ENCODE results near the gene CD226.
"Not testable (repeated sequence)": the region's sequence is repeated elsewhere in the genome, so short reads cannot be mapped to it uniquely, and the experiment has no call there.

Gene CD226

DNA sequence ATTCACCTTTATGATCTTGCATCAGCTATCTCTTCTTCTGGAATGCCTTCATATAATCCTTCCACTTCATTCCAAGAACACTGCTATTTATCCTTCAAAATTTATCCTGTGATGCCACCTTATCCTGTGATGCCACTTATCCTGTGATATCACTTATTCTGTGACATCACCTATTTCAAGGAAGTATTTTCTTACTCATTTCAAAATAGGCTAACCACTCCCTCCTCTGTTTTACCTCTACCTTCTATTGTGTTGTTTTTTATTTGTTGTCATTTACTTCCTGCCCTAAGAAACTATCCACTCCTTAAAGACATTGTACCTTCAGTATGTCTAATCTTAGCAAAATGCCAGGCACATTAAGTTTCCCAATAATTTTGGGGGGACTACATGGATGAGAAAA lies 38.8 kb downstream of the CD226 start:
- Histone ChIP-seq H3K9me3 (ENCODE audit: control extremely low read depth in 1 of 5, control insufficient read depth in 4 of 5, insufficient read depth in 2 of 5, low read depth in 1 of 5, low read length in 4 of 5) (no peaks in the 10 kb centered on the region), H3K36me3 (ENCODE audit: control insufficient read depth in 4 of 4, insufficient read depth in 4 of 4, low read length in 3 of 4) (no peaks in the 10 kb centered on the region), H3K27me3 (replicated peaks in 2 of 5; ENCODE audit: control insufficient read depth in 4 of 5, insufficient read depth in 5 of 5, low read length in 4 of 5) (no peaks in the 10 kb centered on the region), H3K27ac (ENCODE audit: insufficient read depth in 1 of 2, low read depth in 1 of 2, low read length in 2 of 2, poor library complexity in 1 of 2, severe bottlenecking in 2 of 2) (no peak overlapping the region), H3K4me3 (ENCODE audit: control insufficient read depth in 1 of 7, extremely low read depth in 1 of 7, insufficient read depth in 4 of 7, low read depth in 2 of 7, low read length in 6 of 7) (no peak overlapping the region), H3K4me1 (ENCODE audit: control extremely low read depth in 1 of 4, control insufficient read depth in 4 of 4, insufficient read depth in 4 of 4, low read length in 3 of 4) (no peaks in the 10 kb centered on the region)
- CTCF ChIA-PET: interaction anchor here (0.6 kb wide), 1 partner anchor 26 kb away, joined by 3 read pairs; no protein-coding TSS in a partner anchor
- DNase-seq: no peak
- POLR2A ChIA-PET: no interaction called here

DNA sequence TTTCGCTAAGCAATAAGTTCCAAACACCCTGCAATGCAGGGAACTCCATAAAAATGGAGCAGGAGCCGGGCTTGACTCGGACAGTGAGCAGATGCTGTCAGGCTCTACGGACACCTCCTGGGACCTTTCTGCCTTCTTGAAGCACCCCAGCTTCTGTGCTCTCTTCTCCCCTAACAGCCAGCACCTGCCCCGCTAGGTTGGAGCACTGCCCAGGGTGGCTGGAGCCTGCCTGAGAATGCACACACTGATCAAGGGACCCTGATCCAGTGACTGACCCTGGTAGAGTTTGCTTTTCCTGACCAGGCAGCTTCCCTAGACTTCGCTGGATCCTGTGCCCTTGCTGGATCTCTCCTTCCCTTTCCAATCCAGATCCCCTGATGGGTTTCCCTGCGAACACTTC lies 40.9 kb downstream of the CD226 start:
- WGBS (ENCODE audit: insufficient coverage): 100% methylated on average over 7 of the region's 7 CpGs
- Histone ChIP-seq H3K4me1 (ENCODE audit: control extremely low read depth in 1 of 4, control insufficient read depth in 4 of 4, insufficient read depth in 4 of 4, low read length in 3 of 4) (no peaks in the 10 kb centered on the region), H3K27ac (ENCODE audit: insufficient read depth in 1 of 2, low read depth in 1 of 2, low read length in 2 of 2, poor library complexity in 1 of 2, severe bottlenecking in 2 of 2) (no peak overlapping the region), H3K27me3 (replicated peaks in 2 of 5; ENCODE audit: control insufficient read depth in 4 of 5, insufficient read depth in 5 of 5, low read length in 4 of 5) (no peaks in the 10 kb centered on the region), H3K9me3 (ENCODE audit: control extremely low read depth in 1 of 5, control insufficient read depth in 4 of 5, insufficient read depth in 2 of 5, low read depth in 1 of 5, low read length in 4 of 5) (no peaks in the 10 kb centered on the region), H3K4me3 (ENCODE audit: control insufficient read depth in 1 of 7, extremely low read depth in 1 of 7, insufficient read depth in 4 of 7, low read depth in 2 of 7, low read length in 6 of 7) (no peak overlapping the region), H3K36me3 (ENCODE audit: control insufficient read depth in 4 of 4, insufficient read depth in 4 of 4, low read length in 3 of 4) (no peaks in the 10 kb centered on the region)
- no peak for DNase-seq
- ChIA-PET CTCF (no interaction called here), POLR2A (no interaction called here)

DNA sequence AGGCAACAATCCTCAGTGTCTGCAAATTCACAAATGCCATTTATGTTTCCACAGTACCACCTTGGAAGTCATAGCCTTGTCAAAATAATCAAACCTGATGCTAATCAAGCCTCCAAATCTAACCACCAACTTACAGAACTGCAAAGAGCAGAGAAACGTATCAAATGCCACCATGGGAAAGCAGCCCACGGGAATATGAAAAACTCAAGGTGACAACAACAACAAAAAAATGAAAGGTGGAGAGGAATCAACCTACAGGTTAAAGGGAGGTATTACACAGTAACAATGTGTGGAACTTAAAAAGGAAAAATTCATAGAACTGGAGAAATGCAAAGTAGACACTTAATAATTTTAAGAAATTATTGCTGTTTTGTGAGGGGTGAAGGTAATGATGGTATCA lies 46.7 kb downstream of the CD226 start:
- Histone ChIP-seq H3K36me3 (ENCODE audit: control insufficient read depth in 4 of 4, insufficient read depth in 4 of 4, low read length in 3 of 4) (no peaks in the 10 kb centered on the region), H3K9me3 (ENCODE audit: control extremely low read depth in 1 of 5, control insufficient read depth in 4 of 5, insufficient read depth in 2 of 5, low read depth in 1 of 5, low read length in 4 of 5) (no peaks in the 10 kb centered on the region), H3K4me3 (ENCODE audit: control insufficient read depth in 1 of 7, extremely low read depth in 1 of 7, insufficient read depth in 4 of 7, low read depth in 2 of 7, low read length in 6 of 7) (no peak overlapping the region), H3K4me1 (ENCODE audit: control extremely low read depth in 1 of 4, control insufficient read depth in 4 of 4, insufficient read depth in 4 of 4, low read length in 3 of 4) (peaks cover 0 to 21% (median 13%) of the 10 kb centered on the region in 4 experiments), H3K27me3 (replicated peaks in 2 of 5; ENCODE audit: control insufficient read depth in 4 of 5, insufficient read depth in 5 of 5, low read length in 4 of 5) (no peaks in the 10 kb centered on the region), H3K27ac (ENCODE audit: insufficient read depth in 1 of 2, low read depth in 1 of 2, low read length in 2 of 2, poor library complexity in 1 of 2, severe bottlenecking in 2 of 2) (no peak overlapping the region)
- no CpG with 5 or more reads among the region's 2 CpGs for WGBS (ENCODE audit: insufficient coverage)
- CTCF ChIA-PET: no interaction called here
- no peak for DNase-seq
- POLR2A ChIA-PET: no interaction called here

DNA sequence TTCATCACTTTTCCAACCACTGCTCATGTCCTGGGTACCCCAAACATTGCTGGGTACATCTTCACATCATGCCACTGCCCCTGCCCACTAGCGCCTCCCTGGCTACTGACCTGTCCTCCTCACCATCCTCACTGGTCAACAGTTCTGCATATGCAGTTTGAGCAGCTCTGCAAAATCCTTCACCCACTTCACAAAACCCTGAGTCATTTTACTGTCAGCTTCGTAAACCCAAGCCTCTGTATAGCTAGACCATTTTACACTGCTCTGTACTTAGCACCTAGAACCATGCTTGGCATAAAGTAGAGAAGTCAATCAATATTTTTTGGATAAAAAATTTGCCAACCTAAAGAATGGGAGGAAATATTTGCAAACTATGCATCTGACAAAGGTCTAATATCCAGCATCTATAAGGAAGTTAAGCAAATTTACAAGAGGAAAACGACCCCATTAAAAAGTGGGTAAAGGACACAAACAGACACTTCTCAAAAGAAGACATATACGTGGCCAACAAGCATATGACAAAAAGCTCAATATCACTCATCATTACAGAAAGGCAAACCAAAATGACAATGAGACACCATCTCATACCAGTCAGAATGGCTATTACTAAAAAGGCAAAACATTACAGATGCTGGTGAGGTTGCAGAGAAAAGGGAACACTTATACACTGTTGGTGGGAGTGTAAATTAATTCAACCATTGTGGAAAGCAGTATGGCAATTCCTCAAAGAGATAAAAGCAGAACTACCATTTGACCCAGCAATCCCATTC lies 48.3 kb downstream of the CD226 start:
- WGBS (ENCODE audit: insufficient coverage): 100% methylated on average over 1 of the region's 4 CpGs
- H3K9me3 ChIP-seq (ENCODE audit: control extremely low read depth in 1 of 5, control insufficient read depth in 4 of 5, insufficient read depth in 2 of 5, low read depth in 1 of 5, low read length in 4 of 5); POLR2A ChIA-PET; H3K27ac ChIP-seq (ENCODE audit: insufficient read depth in 1 of 2, low read depth in 1 of 2, low read length in 2 of 2, poor library complexity in 1 of 2, severe bottlenecking in 2 of 2); H3K4me3 ChIP-seq (ENCODE audit: control insufficient read depth in 1 of 7, extremely low read depth in 1 of 7, insufficient read depth in 4 of 7, low read depth in 2 of 7, low read length in 6 of 7); H3K36me3 ChIP-seq (ENCODE audit: control insufficient read depth in 4 of 4, insufficient read depth in 4 of 4, low read length in 3 of 4); DNase-seq; H3K27me3 ChIP-seq (replicated peaks in 2 of 5; ENCODE audit: control insufficient read depth in 4 of 5, insufficient read depth in 5 of 5, low read length in 4 of 5): not testable (repeated sequence)
- CTCF ChIA-PET: interaction anchor here (1.0 to 1.5 kb wide), 2 partner anchors 14 to 197 kb away, joined by 3 to 5 read pairs; no protein-coding TSS in a partner anchor
- peaks cover 0 to 21% (median 13%) of the 10 kb centered on the region in 4 experiments for H3K4me1 ChIP-seq (ENCODE audit: control extremely low read depth in 1 of 4, control insufficient read depth in 4 of 4, insufficient read depth in 4 of 4, low read length in 3 of 4)

DNA sequence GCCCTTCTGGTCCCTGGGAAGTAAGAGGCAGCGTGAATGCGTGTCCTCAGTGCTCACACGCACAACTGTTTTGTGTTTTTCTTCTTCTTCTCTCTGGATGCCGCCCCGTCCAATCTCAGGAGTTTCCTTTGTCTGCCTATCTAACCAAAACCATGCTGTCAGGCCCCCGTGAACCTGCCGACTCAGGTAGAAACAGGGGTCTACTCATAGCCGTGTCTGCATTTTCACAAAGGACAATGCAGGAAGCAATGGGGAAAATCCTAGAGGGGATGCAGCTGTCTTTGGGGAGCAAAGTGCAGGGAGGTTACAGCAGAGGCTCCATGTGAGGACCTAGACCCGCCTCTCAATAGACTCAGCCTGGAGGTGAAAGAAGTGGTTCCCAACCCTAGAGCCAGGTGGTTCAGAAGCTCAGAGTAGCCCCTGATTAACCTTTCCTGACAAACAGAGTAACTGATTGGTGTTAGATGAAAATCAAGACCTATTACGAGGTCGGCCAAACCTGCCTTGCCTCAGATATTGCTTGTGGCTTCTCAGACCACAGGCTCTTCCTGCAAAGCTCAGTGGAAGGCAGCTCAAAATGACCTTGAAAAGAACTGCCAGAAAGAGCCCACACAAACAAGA lies 49.3 kb downstream of the CD226 start:
- Histone ChIP-seq H3K4me3 (ENCODE audit: control insufficient read depth in 1 of 7, extremely low read depth in 1 of 7, insufficient read depth in 4 of 7, low read depth in 2 of 7, low read length in 6 of 7) (peak overlapping the region in 2 of 7 experiments; percentile 4 to 27), H3K36me3 (ENCODE audit: control insufficient read depth in 4 of 4, insufficient read depth in 4 of 4, low read length in 3 of 4) (no peaks in the 10 kb centered on the region), H3K27me3 (replicated peaks in 2 of 5; ENCODE audit: control insufficient read depth in 4 of 5, insufficient read depth in 5 of 5, low read length in 4 of 5) (no peaks in the 10 kb centered on the region), H3K27ac (ENCODE audit: insufficient read depth in 1 of 2, low read depth in 1 of 2, low read length in 2 of 2, poor library complexity in 1 of 2, severe bottlenecking in 2 of 2) (no peak overlapping the region), H3K9me3 (ENCODE audit: control extremely low read depth in 1 of 5, control insufficient read depth in 4 of 5, insufficient read depth in 2 of 5, low read depth in 1 of 5, low read length in 4 of 5) (no peaks in the 10 kb centered on the region), H3K4me1 (ENCODE audit: control extremely low read depth in 1 of 4, control insufficient read depth in 4 of 4, insufficient read depth in 4 of 4, low read length in 3 of 4) (peaks cover 0 to 21% (median 13%) of the 10 kb centered on the region in 4 experiments)
- ChIA-PET POLR2A (no interaction called here), CTCF (interaction anchor here (1.5 kb wide), 1 partner anchor 15 kb away, joined by 5 read pairs; no protein-coding TSS in a partner anchor)
- peak; percentile 22 to 52 (median 37) for DNase-seq
- 65% methylated on average over 10 of the region's 11 CpGs for WGBS (ENCODE audit: insufficient coverage)

DNA sequence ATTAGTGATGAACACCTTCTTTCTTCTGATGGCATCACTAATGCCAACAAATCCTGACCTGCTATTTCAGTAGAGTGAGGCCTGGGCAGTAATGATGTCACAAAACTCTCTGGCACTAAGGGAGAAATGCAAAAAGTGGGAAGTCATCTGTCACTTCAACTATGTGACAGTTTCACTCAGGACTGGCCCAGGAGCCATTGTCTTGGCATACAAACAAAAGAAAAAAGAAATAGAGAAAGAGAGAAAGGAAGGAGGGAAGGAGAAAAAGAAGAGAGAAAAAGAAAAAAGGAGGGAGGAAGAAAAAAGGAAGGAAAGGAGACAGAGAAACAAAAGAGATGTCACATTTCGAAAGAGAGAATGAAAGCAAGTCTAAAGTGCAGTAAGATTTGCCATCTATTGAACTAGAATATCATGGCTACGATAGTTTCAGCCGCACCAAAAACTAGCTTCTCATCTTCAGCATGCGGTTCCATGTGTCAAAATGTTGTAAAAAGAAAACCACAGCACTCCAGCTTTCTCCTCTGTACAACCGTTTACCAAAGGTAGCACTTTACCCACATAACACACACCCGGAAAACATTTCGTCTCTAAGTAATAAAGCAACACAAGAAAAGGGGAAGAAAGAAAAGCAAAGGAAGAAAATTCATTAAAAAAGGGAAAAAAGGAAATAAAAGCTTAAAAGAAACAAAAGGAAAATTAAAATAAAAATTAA lies 50.1 kb downstream of the CD226 start:
- Histone ChIP-seq H3K27me3 (replicated peaks in 2 of 5; ENCODE audit: control insufficient read depth in 4 of 5, insufficient read depth in 5 of 5, low read length in 4 of 5) (no peaks in the 10 kb centered on the region), H3K36me3 (ENCODE audit: control insufficient read depth in 4 of 4, insufficient read depth in 4 of 4, low read length in 3 of 4) (no peaks in the 10 kb centered on the region), H3K27ac (ENCODE audit: insufficient read depth in 1 of 2, low read depth in 1 of 2, low read length in 2 of 2, poor library complexity in 1 of 2, severe bottlenecking in 2 of 2) (no peak overlapping the region), H3K4me1 (ENCODE audit: control extremely low read depth in 1 of 4, control insufficient read depth in 4 of 4, insufficient read depth in 4 of 4, low read length in 3 of 4) (peaks cover 0 to 21% (median 13%) of the 10 kb centered on the region in 4 experiments), H3K4me3 (ENCODE audit: control insufficient read depth in 1 of 7, extremely low read depth in 1 of 7, insufficient read depth in 4 of 7, low read depth in 2 of 7, low read length in 6 of 7) (peak overlapping the region in 2 of 7 experiments; percentile 8 to 36), H3K9me3 (ENCODE audit: control extremely low read depth in 1 of 5, control insufficient read depth in 4 of 5, insufficient read depth in 2 of 5, low read depth in 1 of 5, low read length in 4 of 5) (no peaks in the 10 kb centered on the region)
- ChIA-PET POLR2A (no interaction called here), CTCF (no interaction called here)
- DNase-seq: peak in 2 of 3 donors; percentile 10 to 33
- whole genome bisulfite sequencing (ENCODE audit: insufficient coverage): 53% methylated on average over 4 of the region's 7 CpGs
